ENCODE measurements around the gene GALC. TPM values are rescaled to one million over a fixed set of nuclear protein-coding genes. Genes with fewer than 3 reads are reported as not detected.

GALC gene
- total RNA-seq, 1 experiment from 2014 or later = 10.7 TPM

- DNase-seq (ENCODE audit: low spot score) = no peak
- Mint-ChIP-seq H3K4me3 (no peak overlapping the region), H3K27ac (no peak overlapping the region), H3K9me3 (peaks cover 24% of the 10 kb centered on the region), H3K4me1 (no peaks in the 10 kb centered on the region), H3K36me3 (peaks cover 5% of the 10 kb centered on the region), H3K27me3 (ENCODE audit: low read depth) (0 out of 2 replicates have a peak, but pooled peaks cover 4% of the 10 kb centered on the region)
- TF ChIP-seq ATF3 (CRISPR knock-in tag; conservative IDR thresholded peaks at IDR 0.05) (no peak), SOX15 (CRISPR knock-in tag; IDR thresholded peaks at IDR 0.05) (no peak), OVOL2 (CRISPR knock-in tag; IDR thresholded peaks at IDR 0.05; ENCODE audit: borderline replicate concordance) (no peak), ZBTB43 (CRISPR knock-in tag; IDR thresholded peaks at IDR 0.05) (no peak), ZNF425 (CRISPR knock-in tag; conservative IDR thresholded peaks at IDR 0.05) (no peak), ZNF416 (CRISPR knock-in tag; IDR thresholded peaks at IDR 0.05) (no peak), E2F1 (CRISPR knock-in tag; IDR thresholded peaks at IDR 0.05) (no peak), SP1 (CRISPR knock-in tag; conservative IDR thresholded peaks at IDR 0.05) (no peak), CREM (CRISPR knock-in tag; IDR thresholded peaks at IDR 0.05) (no peak), GTF2I (CRISPR knock-in tag; conservative IDR thresholded peaks at IDR 0.05) (no peak), NFYB (CRISPR knock-in tag; conservative IDR thresholded peaks at IDR 0.05; ENCODE audit: low read depth) (no peak), ESRRA (CRISPR knock-in tag; IDR thresholded peaks at IDR 0.05; ENCODE audit: borderline replicate concordance) (no peak), FOXK1 (CRISPR knock-in tag; IDR thresholded peaks at IDR 0.05) (no peak), ZNF232 (CRISPR knock-in tag; IDR thresholded peaks at IDR 0.05) (no peak), MLX (CRISPR knock-in tag; IDR thresholded peaks at IDR 0.05) (no peak), ZSCAN18 (CRISPR knock-in tag; IDR thresholded peaks at IDR 0.05) (no peak), JUN (CRISPR knock-in tag; IDR thresholded peaks at IDR 0.05) (no peak), ARID4B (CRISPR knock-in tag; IDR thresholded peaks at IDR 0.05; ENCODE audit: borderline replicate concordance) (no peak)
- no peak for ATAC-seq
- POLR2A ChIA-PET = no interaction called here
- CTCF ChIA-PET = no interaction called here
These were observed 76.1 kb downstream of the GALC start for GRCh38 chr14:87916886-87917275.

Data from WTC11 (cell line).